ENCODE measurements around the gene DNLZ. TPM values are rescaled to one million over a fixed set of nuclear protein-coding genes. Genes with fewer than 3 reads are reported as not detected.

DNLZ gene
- total and polyA plus RNA-seq, 2 donors (not counting 1 experiment from before 2014, with no cell fraction given): 23.0 to 42.0 TPM

GRCh38 chr9:136345281-136346156 lies 18.0 kb downstream of the DNLZ start:
- ChIA-PET CTCF (no interaction called here), POLR2A (no interaction called here)
- Mint-ChIP-seq H3K4me3 (no peak overlapping the region), H3K27me3 (no peaks in the 10 kb centered on the region), H3K27ac (no peak overlapping the region), H3K9me3 (ENCODE audit: insufficient read depth) (no peaks in the 10 kb centered on the region), H3K4me1 (peaks cover 6% of the 10 kb centered on the region)
- Histone ChIP-seq H2AFZ (ENCODE audit: insufficient read depth, low read depth, low read length, poor library complexity, severe bottlenecking) (no peak overlapping the region), H3K4me1 (ENCODE audit: control insufficient read depth in 2 of 2, insufficient read depth in 2 of 2, low read length in 2 of 2) (peaks cover 3 to 6% of the 10 kb centered on the region in 2 donors), H3K4me2 (replicated peaks; ENCODE audit: low read depth, low read length, poor library complexity, severe bottlenecking) (no peak overlapping the region), H3K9ac (ENCODE audit: low read length) (no peak overlapping the region), H3K27ac (ENCODE audit: low read length in 2 of 2) (no peak overlapping the region), H3K27me3 (replicated peaks in 1 of 4; ENCODE audit: control extremely low read depth in 1 of 4, control insufficient read depth in 3 of 4, insufficient read depth in 4 of 4, low read length in 3 of 4) (no peaks in the 10 kb centered on the region), H3K36me3 (replicated peaks in 1 of 2; ENCODE audit: control extremely low read depth in 1 of 2, control insufficient read depth in 1 of 2, extremely low read depth in 1 of 2, insufficient read depth in 2 of 2, low read length in 1 of 2) (no peaks in the 10 kb centered on the region), H3K79me2 (ENCODE audit: control insufficient read depth, insufficient read depth, low read length) (no peaks in the 10 kb centered on the region), H3K9me3 (ENCODE audit: control extremely low read depth in 1 of 3, control insufficient read depth in 2 of 3, insufficient read depth in 1 of 3, low read length in 2 of 3) (no peaks in the 10 kb centered on the region), H3K4me3 (ENCODE audit: control extremely low read depth in 1 of 5, extremely low read depth in 1 of 5, insufficient read depth in 1 of 5, low read depth in 2 of 5, low read length in 4 of 5) (no peak overlapping the region), H4K20me1 (ENCODE audit: control insufficient read depth, insufficient read depth, low read length, poor library complexity, severe bottlenecking) (no peaks in the 10 kb centered on the region)
- intact Hi-C loops (cut with micrococcal nuclease): no loop called here
- DNase-seq (no peak), ATAC-seq (ENCODE audit: low read depth) (no peak)
- WGBS (ENCODE audit: insufficient coverage): 90% methylated on average over 43 of the region's 43 CpGs
- TF ChIP-seq CTCF (IDR thresholded peaks at IDR 0.05) (no peak), EZH2 (IDR thresholded peaks at IDR 0.05; ENCODE audit: borderline replicate concordance, insufficient read depth, low read depth, low read length, poor library complexity, severe bottlenecking) (no peak)

- peaks cover 3 to 6% of the 10 kb centered on the region in 2 donors for H3K4me1 ChIP-seq (ENCODE audit: control insufficient read depth in 2 of 2, insufficient read depth in 2 of 2, low read length in 2 of 2)
- no peaks in the 10 kb centered on the region for H4K20me1 ChIP-seq (ENCODE audit: control insufficient read depth, insufficient read depth, low read length, poor library complexity, severe bottlenecking)
- ChIA-PET POLR2A (no interaction called here), CTCF (no interaction called here)
- intact Hi-C loops (cut with micrococcal nuclease): no loop called here
- H3K27ac ChIP-seq (ENCODE audit: low read length in 2 of 2): no peak overlapping the region
- H2AFZ ChIP-seq (ENCODE audit: insufficient read depth, low read depth, low read length, poor library complexity, severe bottlenecking): no peak overlapping the region
- TF ChIP-seq CTCF (IDR thresholded peaks at IDR 0.05): no peak
- TF ChIP-seq EZH2 (IDR thresholded peaks at IDR 0.05; ENCODE audit: borderline replicate concordance, insufficient read depth, low read depth, low read length, poor library complexity, severe bottlenecking): no peak
- DNase-seq (no peak), ATAC-seq (ENCODE audit: low read depth) (no peak)
- H3K4me2 ChIP-seq (replicated peaks; ENCODE audit: low read depth, low read length, poor library complexity, severe bottlenecking): no peak overlapping the region
- Mint-ChIP-seq H3K4me1 (peaks cover 6% of the 10 kb centered on the region), H3K27me3 (no peaks in the 10 kb centered on the region), H3K4me3 (no peak overlapping the region), H3K9me3 (ENCODE audit: insufficient read depth) (no peaks in the 10 kb centered on the region), H3K27ac (no peak overlapping the region)
- no peaks in the 10 kb centered on the region for H3K36me3 ChIP-seq (replicated peaks in 1 of 2; ENCODE audit: control extremely low read depth in 1 of 2, control insufficient read depth in 1 of 2, extremely low read depth in 1 of 2, insufficient read depth in 2 of 2, low read length in 1 of 2)
- H3K4me3 ChIP-seq (ENCODE audit: control extremely low read depth in 1 of 5, extremely low read depth in 1 of 5, insufficient read depth in 1 of 5, low read depth in 2 of 5, low read length in 4 of 5): no peak overlapping the region
- WGBS (ENCODE audit: insufficient coverage): 88% methylated on average over 20 of the region's 21 CpGs
- no peaks in the 10 kb centered on the region for H3K27me3 ChIP-seq (replicated peaks in 1 of 4; ENCODE audit: control extremely low read depth in 1 of 4, control insufficient read depth in 3 of 4, insufficient read depth in 4 of 4, low read length in 3 of 4)
- H3K9ac ChIP-seq (ENCODE audit: low read length): no peak overlapping the region
- H3K9me3 ChIP-seq (ENCODE audit: control extremely low read depth in 1 of 3, control insufficient read depth in 2 of 3, insufficient read depth in 1 of 3, low read length in 2 of 3): no peaks in the 10 kb centered on the region
- H3K79me2 ChIP-seq (ENCODE audit: control insufficient read depth, insufficient read depth, low read length): no peaks in the 10 kb centered on the region
Measured at GRCh38 chr9:136344544-136345280, 18.8 kb downstream of the DNLZ start.
